LHCN-M2 (cell line): ENCODE measurements around the gene TEKTIP1. TPM values are rescaled to one million over a fixed set of nuclear protein-coding genes. Genes with fewer than 3 reads are reported as not detected.
A peak's percentile ranks its signal among the peaks of the same experiment; 100 is the strongest.
"Not testable (repeated sequence)": the region's sequence is repeated elsewhere in the genome, so short reads cannot be mapped to it uniquely, and the experiment has no call there.

Experiments
- DNase-seq: peaks from one replicate; pipeline ENCODE4 v3.0.0-alpha.2; 2012; ENCODE audit warnings: low read depth
- total RNA-seq: library from RNA; depleted of rRNA; stranded (reverse); fragments of >200 nt; gene quantifications from 2 replicates; pipeline ENCODE4 v1.2.3, GENCODE V29; 2014

The TEKTIP1 gene
- total RNA-seq, 1 experiment from 2014 or later, result not detected

DNA sequence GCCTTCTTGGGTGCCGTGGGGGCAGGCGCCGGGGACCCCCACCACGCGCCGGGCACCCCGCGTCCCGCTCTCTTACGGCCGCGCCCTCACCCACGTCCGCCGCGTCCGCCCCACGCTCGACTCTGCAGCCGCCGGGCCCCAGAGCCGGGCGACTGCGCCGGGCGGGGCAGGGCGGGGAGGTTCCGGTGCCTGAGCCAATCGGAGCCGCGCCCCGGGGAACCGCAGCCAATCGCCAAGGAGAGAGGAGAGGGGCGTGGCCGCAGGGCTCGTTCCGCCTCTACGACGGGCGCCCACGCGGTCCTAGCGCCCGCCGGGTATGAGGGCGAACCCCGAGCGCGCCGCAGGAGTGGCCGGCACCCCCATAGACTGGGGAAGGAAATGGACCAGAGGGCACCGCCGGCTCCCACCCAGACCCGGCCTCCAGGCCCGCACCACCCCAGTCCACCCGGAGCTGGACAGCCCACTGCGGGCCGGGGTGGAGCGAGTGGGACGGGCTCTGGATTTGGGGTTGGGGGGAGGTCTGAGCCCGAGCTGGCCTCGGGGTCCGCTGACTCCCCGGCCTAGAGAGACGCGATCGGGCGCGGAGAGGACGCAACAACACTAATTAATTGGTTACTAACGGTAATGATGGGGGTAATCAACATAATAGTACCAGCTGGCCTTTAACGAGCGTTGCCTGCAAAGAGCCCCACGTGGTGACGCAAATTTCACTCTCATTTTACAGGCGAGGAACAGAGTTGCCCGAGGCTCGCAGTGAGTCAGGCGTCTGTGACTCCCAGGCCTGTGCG is 18.7 kb downstream of the TEKTIP1 start, which contains the start of gene MFSD12:
Gene MFSD12 (minus strand): TSS at position 126 of the 788 bp plus-strand sequence. CDS start 183 bp downstream, outside the sequence.
- peak; percentile 90 for DNase-seq

DNA sequence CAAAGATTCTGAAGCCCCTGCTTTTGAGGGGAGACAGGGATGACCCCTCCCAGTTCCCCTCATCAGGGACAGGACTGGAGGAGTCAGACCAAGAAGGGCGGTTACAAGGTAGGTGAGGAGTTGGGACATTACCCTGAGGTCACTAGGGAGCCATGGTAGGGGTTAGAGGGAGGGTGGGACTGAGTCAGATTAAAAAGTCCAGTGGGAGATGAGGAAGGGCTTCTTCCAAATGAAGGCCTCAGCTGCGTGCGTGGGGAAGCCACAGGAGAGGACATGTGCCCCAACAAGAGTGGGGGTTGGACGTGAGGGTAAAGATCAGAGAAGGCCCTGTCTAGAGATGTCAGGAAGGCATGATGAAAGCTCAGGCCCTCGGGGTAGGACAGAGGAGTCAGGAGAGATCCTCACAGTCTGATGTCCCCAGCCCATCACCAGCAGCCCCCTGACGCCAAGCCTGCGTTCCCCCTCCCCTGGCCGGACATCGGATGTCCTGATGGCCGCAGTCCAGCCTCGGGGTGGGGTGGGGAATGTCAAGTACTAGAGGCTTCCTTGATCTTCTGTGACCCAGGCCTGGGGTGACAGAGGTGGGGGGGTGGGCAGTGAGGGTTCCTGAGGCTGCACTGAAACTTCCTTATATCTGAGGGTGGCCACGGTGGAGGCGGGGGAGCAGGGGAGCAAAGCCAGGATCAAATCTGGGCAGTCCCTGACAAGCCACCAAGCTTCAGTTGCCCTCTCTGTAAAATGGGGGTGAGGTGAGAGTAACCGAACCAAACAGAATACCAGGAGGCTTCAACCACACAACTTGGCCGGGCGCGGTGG is 24.9 kb downstream of the TEKTIP1 start:
- no peak for DNase-seq

DNA sequence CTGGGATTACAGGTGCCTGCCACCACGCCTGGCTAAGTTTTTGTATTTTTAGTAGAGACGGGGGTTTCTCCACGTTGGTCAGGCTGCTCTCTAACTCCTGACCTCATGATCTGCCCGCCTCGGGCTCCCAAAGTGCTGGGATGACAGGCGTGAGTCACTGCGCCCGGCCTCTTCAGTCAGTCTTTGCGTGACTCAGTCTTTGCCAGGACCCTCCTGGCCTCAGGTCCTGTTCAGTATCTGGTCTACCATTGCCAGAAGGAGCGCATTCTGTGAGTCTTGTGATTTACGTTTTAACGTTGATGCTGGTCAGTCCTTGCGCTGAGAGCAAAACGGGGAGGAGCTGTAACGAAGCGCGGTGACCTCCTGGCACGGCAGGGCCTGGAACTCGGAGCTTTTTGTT is 26.2 kb downstream of the TEKTIP1 start:
- peak; percentile 52 for DNase-seq

DNA sequence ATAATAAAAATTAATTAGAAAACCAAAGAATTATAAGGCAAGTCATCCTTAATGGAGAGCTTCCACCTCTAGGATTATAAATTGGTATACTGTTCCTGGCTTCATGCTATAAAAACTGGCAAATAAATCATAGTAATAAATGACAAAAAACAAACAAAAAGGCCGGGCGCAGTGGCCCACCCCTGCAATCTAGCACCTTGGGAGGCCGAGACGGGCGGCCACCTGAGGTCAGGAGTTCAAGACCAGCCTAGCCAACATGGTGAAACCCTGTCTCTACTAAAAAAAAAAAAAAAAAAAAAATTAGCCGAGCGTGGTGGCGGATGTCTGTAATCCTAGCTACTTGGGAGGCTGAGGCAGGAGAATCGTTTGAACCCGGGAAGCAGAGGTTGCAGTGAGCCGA is 31.1 kb downstream of the TEKTIP1 start:
- DNase-seq, result not testable (repeated sequence)

DNA sequence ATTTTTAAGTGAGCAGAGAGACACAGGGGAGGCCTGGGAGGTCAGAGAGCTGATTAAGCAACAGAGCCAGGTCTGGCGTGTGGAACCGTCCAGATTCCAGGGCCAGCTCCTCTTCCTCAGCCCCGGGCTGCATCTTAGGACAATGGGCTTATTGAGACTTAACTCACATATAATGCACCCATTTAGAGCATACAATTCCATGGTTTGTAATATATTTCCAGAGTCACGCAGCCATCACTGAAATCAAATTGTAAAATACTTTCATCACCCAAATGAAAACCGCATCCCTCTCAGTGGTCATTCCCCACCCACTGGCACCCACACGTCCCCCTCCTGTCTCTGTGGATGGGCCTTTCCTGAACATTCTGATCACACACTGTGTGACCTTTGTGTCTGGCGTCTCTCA is 31.6 kb downstream of the TEKTIP1 start:
- DNase-seq, result no peak

DNA sequence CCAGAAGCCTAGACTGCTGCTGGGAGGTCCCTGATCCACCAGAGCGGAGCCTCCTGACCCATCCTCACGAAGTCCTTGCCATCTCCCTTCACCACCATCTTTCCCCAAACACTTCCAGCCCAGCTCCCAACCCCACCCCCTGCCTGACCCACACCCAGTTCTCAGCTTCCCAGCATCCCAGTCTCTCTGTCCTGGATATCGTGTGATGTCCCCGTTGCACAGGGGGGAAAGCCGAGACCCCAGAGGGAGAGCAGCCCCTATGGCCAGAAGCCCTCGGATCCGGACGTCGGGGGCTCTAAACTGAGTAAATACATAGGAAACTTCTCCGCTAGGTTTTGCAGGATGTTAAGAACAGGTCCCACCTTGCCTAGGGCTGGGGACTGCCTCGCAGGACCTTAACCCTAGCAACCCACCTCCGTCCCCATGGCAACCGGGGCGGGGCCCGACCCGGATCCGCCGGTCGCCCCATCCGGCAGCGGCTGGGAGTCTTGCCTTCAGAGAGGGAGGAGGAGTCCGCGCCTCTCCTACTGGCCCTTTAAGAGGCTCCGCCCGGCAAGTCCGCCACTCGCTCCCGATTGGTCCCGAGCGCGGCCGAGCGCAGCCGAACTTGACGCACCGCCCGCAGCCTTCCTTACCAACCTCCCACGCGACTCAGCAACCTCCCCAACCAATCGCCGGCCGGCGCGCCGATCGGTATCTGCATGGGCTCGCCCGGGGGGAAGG is 33.3 kb downstream of the TEKTIP1 start:
- peak; percentile 99 for DNase-seq

DNA sequence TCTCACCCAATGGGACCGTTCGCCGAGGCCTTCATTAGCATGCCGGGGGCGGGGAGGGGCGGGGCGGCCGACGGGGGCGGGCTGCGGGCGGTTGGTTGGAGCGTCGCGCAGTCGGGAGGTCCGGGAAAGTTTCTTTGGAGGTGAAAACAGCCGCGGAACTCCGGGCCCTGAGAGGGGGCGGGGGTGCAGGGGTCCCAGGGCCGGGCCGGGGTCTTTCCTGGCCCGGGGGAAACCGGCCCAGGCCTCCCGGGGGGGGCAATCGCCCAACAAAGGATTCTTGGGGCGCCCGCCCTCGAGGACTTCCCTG is 33.8 kb downstream of the TEKTIP1 start, which contains the start of gene HMG20B:
Gene HMG20B (plus strand): TSS at position 90 of the 307 bp plus-strand sequence. CDS start 366 bp downstream, outside the sequence.
- no peak for DNase-seq

DNA sequence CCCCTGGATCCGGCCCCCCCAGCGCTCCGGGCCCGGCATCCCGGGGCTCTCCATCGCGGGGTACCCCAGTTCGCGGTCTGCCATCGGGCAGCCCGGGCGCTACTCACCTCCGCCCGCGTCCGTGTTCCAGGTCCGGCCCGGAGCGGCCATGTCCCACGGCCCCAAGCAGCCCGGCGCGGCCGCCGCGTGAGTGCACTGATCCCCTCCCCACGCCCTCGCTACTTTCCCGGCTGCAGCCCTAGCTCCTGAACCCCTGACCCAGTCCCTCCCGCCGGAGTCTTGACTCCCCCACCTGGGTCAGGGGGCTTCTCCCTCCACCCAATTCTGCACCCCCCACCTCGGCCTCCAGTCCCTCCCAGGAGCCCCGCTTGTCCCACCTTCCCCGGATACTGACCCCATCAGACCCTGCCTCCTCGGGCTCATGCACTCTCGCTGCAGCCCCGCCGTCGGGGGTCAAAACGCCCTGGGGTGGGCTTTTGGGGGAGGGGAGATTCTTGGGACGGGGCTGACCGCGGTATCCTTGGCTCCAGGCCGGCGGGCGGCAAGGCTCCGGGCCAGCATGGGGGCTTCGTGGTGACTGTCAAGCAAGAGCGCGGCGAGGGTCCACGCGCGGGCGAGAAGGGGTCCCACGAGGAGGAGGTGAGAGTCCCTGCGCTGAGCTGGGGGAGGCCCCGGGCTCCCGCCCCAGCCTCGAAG is 34.3 kb downstream of the TEKTIP1 start:
- no peak for DNase-seq

DNA sequence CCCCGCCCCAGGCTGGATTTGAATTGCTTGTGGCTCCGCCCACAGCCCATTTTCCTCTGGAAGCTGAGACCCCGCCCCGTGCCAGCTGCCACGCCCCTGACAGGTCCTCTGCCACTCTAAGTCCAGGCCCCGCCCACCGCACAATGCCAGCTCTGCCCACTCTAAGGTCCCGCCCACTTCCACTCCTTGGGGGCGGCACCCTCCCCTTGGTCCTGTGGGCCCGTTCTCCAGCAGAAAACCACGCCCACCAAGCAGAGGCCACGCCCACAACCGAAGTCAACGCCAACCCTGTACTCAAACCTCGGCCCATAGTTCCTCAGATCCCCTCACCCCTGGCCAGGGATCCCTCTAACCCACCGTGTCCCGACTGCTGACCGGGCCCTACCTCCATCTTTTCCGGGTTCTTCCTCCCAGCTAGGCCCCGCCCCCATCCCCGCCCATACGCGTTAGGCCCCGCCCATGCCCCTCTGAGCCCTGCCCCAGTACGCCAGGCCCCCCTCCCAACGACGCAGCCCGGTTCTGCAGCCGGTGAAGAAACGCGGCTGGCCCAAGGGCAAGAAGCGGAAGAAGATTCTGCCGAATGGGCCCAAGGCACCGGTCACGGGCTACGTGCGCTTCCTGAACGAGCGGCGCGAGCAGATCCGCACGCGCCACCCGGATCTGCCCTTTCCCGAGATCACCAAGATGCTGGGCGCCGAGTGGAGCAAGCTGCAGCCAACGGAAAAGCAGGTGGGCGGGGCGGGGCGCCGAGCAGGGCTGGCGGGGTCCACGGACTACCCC is 35.1 kb downstream of the TEKTIP1 start:
- DNase-seq, result peak; percentile 93

DNA sequence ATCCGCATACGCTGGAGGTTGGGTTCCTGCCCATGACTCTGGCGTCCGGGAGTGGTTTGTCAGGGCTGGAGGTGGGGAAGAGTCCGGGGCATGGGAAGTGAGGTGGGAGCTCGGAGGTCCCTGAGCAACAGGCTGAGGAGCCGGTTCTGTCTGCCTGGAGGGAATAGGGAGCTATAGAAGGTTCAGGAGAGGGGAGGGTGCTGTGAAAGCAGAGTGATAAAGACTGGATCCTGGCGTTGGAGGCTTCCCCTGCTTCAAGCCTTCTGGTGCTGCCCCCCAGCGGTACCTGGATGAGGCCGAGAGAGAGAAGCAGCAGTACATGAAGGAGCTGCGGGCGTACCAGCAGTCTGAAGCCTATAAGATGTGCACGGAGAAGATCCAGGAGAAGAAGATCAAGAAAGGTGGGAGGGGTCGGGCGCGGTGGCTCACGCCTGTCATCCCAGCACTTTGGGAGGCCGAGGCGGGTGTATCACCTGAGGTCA is 36.3 kb downstream of the TEKTIP1 start:
- DNase-seq, result no peak

DNA sequence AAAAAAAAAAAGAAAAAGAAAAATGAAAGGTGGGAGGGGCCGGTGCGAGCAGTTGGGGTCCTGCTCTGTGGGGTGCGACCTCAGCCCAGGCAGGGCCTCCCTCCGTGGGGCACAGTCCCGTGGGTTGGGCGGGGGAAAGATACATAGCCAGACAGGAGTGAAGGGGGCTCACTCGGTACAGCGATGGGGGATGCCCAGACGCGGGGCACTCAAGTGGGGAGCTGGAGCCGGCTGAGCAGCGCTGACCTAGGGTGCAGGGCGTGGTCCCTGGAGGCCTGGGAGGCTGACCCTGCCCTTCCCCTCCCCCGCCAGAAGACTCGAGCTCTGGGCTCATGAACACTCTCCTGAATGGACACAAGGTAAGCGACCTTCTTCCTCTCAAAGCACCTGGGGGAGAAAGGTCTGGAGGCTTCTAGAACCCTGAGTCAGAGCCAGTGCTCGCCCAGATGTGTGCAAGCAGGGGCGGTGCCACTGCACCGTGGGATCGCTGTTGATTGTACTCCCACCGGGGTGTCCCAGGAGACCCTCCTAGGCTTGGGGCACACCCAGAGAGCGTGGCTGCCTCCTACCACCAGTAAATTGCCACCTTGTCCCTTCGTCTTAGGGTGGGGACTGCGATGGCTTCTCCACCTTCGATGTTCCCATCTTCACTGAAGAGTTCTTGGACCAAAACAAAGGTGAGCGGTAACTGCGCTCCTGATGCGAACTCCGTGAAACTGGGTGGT is 37.1 kb downstream of the TEKTIP1 start:
- DNase-seq, result no peak

DNA sequence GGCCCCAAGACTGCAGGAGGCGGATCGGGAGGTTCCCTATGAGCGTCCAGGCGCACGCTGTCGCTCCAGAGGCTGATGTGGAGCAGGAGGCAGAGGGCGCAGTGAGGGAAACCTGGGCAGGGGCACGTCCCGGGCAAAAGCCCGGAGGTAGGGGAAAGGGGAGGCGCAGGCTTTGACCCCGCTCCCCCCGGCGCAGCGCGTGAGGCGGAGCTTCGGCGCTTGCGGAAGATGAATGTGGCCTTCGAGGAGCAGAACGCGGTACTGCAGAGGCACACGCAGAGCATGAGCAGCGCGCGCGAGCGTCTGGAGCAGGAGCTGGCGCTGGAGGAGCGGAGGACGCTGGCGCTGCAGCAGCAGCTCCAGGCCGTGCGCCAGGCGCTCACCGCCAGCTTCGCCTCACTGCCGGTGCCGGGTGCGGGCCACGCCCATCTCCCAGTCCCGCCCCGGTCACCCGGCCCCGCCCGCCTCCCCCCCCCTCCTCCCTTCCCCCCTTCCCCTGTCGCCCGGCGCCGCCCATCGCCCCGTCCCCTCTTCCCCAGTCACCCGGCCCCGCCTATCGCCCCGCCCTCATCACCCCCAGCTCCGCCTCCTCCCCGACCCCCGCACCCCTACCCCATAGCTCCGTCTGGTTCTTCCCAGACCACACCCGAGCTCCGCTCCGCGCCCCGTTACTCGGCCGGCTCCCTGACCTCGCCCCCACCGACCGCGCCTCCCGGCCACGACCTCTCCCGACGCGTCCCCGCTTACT is 37.9 kb downstream of the TEKTIP1 start:
- no peak for DNase-seq

DNA sequence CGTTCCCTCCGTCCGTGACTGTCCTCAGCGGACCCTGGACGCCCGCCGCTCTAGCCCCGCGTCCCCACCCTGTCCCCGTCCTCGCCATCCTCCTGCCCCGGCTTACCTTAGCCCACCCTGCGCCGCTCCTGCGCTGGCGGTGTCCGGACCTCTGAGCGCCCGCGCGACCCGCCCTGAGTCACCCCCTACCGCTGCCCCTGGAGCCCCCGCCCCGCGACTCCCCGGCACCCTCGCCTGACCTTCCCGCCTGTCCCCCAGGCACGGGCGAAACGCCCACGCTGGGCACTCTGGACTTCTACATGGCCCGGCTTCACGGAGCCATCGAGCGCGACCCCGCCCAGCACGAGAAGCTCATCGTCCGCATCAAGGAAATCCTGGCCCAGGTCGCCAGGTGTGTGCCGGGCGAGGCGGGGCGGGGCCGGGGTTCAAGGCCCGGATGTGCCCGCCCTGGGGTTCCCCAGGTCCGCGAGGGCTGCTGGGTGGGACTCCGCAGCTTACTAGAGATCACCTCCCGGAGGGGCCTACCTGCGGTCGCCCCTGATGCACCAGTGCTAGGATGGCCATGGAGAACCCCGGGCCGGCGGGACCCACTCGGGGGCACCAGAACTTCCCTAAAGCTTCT is 38.9 kb downstream of the TEKTIP1 start:
- no peak for DNase-seq

DNA sequence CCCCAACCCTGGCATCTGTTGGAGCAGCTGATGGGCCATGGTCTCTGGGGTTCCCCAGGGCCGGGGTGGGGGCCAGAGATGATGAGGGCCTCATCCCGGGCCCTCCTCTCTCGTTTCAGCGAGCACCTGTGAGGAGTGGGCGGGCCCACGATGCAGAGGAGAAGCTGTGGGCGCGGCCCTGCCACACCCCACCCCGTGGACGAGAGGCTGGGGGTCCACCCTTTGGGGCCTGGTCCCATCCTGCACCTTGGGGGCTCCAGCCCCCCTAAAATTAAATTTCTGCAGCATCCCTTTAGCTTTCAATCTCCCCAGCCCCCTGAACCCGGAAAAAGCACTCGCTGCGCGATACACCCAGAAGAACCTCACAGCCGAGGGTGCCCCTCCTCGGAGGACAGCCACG is 39.4 kb downstream of the TEKTIP1 start:
- DNase-seq, result no peak

DNA sequence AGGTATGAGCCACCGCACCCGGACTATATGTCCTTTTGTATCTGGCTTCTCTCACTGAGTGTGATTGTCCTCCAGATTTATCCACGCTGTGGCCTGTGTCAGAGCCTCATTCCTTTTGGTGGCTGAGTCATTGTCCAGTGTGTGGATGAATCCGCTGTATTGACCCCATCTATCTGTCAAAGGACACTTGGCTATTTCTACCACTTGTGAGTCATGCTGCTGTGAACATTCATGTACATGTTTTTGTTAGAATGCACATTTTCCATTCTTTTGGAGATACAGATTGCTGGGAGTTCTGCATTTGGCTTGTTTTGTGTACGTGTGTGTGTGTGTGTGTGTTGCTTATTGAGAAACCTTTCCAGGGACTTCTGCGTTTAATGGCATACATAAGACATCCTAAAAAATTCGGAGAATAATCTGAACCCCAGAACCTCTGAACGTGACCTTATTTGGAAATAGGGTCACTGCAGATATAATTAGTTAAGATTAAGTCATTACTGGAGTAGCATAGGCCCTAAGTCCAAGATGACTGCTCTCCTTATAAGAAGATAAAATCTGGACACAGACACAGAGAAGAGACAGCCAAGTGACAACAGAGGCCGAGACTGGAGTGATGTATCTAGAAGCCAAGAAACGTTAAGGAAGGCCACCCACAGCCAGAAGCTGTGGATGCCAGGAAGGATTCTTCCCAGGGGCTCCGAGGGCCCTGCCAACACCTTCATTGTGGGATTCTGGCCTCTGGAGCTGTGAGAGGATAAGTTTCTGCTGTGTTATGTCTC is 41.4 kb downstream of the TEKTIP1 start:
- DNase-seq, result peak; percentile 93

DNA sequence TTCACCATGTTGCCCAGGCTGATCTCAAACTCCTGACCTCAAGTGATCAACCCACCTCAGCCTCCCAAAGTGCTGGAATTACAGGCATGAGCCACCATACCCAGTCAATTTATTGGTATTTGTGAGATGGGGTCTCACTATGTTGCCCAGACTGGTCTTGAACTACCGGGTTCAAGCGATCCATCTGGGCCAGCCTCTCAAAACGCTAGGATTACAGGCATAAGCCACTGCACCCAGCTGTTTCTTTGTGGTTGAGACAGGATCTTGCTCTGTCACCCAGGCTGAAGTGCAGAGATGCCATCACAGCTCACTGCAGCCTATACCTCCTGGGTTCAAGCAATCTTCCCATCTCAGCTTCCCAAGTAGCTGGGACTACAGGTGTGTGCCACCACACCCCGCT is 42.8 kb downstream of the TEKTIP1 start:
- not testable (repeated sequence) for DNase-seq

DNA sequence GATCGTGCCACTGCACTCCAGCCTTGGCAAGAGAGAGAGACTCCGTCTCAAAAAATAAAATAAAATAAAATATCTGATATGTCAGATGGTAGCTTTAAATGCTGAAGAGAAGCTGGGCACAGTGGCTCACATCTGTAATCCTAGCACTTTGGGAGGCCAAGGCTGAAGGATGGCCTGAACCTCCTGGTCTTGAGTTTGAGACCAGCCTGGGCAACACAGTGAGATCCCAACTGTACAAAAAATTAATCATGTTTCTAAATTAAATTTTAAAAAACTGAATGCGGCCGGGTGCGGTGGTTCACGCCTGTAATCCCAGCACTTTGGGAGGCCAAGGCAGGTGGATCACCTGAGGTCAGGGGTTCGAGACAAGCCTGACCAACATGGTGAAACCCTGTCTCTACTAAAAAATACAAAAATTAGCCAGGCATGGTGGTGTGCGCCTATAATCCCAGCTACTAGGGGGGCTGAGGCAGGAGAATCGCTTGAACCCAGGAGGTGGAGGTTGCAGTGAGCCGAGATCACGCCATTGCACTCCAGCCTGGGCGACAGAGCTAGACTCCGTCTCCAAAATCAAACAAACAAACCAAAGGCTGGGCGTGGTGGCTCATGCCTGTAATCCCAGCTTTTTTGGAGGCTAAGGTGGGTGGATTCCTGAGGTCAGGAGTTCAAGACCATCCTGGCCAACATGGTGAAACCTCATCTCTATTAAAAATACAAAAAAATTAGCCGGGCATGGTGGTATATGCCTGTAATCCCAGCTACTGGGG is 45.2 kb downstream of the TEKTIP1 start:
- DNase-seq, result not testable (repeated sequence)
